Activated T-cell treated with anti-CD3 and anti-CD28 coated beads, Interleukin-2, amount 50 U/mL, for 4 hours (primary cell): Measurements from ENCODE around the gene COPRS. TPM values are rescaled to one million over a fixed set of nuclear protein-coding genes. Genes with fewer than 3 reads are reported as not detected.
A peak's percentile ranks its signal among the peaks of the same experiment; 100 is the strongest.

Experiments used
- ATAC-seq, 2 donors: fragments of 200-7000 bp; cut with Tn5 transposase; one replicate each; pipeline ENCODE4 v1.10.0; 2021
- DNase-seq: peaks from one replicate; pipeline ENCODE4 v3.0.0-alpha.2; 2020
- H3K27me3 Mint-ChIP-seq: one replicate; pipeline ENCODE4 v1.8.0; 2021; ENCODE audit warnings: low read depth, mixed read lengths
- H3K36me3 Mint-ChIP-seq: one replicate; pipeline ENCODE4 v1.8.0; 2022; ENCODE audit warnings: mixed read lengths; ENCODE audit not compliant: insufficient read depth
- H3K4me1 Mint-ChIP-seq: one replicate; pipeline ENCODE4 v1.8.0; 2021; ENCODE audit warnings: low read depth, mixed read lengths
- H3K4me3 Mint-ChIP-seq: one replicate; pipeline ENCODE4 v1.8.0; 2021; ENCODE audit warnings: mild to moderate bottlenecking, moderate library complexity, mixed read lengths
- H3K9me3 Mint-ChIP-seq: one replicate; pipeline ENCODE4 v1.8.0; 2021; ENCODE audit warnings: mixed read lengths
- total RNA-seq, 3 donors: library from RNA; stranded (reverse); gene quantifications; one replicate each; pipeline ENCODE4 v1.2.1, GENCODE V29; 2021

Gene COPRS
- total RNA-seq, 3 donors from 2014 or later = 46.4 to 67.9 (median 58.9) TPM

DNA sequence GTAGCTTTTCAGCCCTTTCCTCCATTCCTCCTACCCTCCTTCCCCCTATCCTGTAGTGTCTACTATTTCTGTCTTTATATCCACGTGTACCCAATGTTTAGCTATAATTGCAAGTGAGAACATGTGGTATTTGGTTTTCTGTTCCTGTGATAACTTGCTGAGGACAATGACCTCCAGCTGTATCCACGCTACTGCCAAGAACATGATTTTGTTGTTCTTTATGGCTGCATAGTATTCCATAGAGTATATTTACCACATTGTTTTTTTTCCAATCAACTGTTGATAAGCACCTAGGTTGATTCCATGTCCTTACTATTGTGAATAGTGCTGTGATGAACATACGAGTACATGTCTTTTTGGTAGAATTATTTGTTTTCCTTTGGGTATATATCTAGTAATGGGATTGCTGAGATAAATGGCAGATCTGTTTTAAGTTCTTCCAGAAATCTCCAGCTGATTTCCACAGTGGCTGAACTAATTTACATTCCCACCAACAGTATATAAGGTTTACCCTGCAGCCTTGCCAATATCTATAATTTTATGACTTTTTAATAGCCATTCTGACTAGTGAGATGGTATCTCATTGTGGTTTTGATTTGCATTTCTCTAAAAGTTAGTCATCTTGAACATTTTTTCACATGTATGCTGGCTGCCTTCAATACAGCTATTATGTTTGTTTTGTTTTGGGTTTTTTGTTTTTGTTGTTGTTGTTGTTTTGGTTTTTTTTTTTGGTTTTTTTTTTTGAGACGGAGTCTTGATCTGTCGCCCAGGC is 10.9 kb upstream of the COPRS start:
- Mint-ChIP-seq H3K36me3 (peaks cover 38% of the 10 kb centered on the region), H3K9me3 (no peaks in the 10 kb centered on the region), H3K4me3 (no peak overlapping the region), H3K27me3 (no peaks in the 10 kb centered on the region), H3K4me1 (no peaks in the 10 kb centered on the region)
- ATAC-seq (peak; percentile 50 to 63), DNase-seq (no peak)

GRCh38 chr17:31869031-31869430 is 10.0 kb upstream of the COPRS start:
- no peaks in the 10 kb centered on the region for H3K9me3 Mint-ChIP-seq
- H3K36me3 Mint-ChIP-seq = peaks cover 37% of the 10 kb centered on the region
- no peaks in the 10 kb centered on the region for H3K27me3 Mint-ChIP-seq
- H3K4me1 Mint-ChIP-seq = no peaks in the 10 kb centered on the region
- no peak for ATAC-seq
- H3K4me3 Mint-ChIP-seq = no peak overlapping the region
- DNase-seq = no peak

DNA sequence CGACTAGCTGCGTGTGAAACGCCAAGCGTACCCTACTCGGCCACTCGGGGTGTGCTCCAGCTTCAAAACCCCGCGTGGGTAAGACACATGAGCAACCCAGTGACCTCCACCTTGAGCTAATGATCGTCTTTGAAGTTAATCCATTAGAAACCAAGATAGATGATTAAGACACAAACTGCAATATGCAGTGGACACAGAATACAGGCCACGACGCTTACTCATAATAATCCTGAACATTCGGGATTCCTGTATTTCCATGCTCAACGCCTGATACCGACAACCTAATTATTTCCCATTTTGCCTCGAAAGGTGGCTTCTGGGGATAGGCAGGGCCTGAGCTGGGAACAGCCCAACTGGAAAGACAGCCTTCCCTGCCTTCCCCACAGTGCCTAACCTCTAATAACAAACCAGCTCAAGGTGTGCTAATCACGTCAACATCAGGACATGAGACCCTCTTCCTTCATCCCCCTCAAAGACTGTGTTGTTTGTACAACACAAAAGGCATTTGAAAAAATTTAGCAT is 504 bp upstream of the COPRS start:
- DNase-seq = no peak
- no peaks in the 10 kb centered on the region for H3K9me3 Mint-ChIP-seq
- H3K4me3 Mint-ChIP-seq = peak overlapping the region; percentile 84
- peaks cover 10% of the 10 kb centered on the region for H3K36me3 Mint-ChIP-seq
- no peak for ATAC-seq
- no peaks in the 10 kb centered on the region for H3K27me3 Mint-ChIP-seq
- peaks cover 19% of the 10 kb centered on the region for H3K4me1 Mint-ChIP-seq

- peaks cover 8% of the 10 kb centered on the region for H3K36me3 Mint-ChIP-seq
- peaks cover 19% of the 10 kb centered on the region for H3K4me1 Mint-ChIP-seq
- ATAC-seq (peak; percentile 13 to 30), DNase-seq (no peak)
- H3K4me3 Mint-ChIP-seq = peak overlapping the region; percentile 82
- H3K9me3 Mint-ChIP-seq = no peaks in the 10 kb centered on the region
- no peaks in the 10 kb centered on the region for H3K27me3 Mint-ChIP-seq
These were observed 963 bp downstream of the COPRS start for GRCh38 chr17:31857920-31858641.

DNA sequence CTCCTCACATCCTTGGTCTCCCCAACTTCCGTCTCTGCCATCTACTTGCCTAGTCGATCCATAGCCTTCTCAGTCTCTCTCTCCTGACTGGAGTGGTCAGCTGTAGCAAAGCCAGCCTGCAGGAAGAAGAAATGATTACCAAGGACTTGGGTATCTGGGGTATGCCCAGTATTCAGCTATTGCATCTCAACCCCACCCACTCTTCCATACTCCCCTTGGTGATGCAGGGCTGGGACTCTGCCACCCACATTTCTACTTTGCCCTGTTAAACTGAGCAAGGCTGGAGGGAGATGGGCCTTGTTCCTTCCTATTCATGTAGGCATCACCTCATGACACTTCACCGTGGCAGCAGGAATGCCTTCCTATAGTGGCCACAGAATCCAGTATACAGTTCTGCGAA is 2.3 kb downstream of the COPRS start:
- DNase-seq (no peak), ATAC-seq (no peak)
- H3K27me3 Mint-ChIP-seq = no peaks in the 10 kb centered on the region
- no peaks in the 10 kb centered on the region for H3K9me3 Mint-ChIP-seq
- H3K4me3 Mint-ChIP-seq = no peak overlapping the region
- peaks cover 19% of the 10 kb centered on the region for H3K4me1 Mint-ChIP-seq
- H3K36me3 Mint-ChIP-seq = peaks cover 10% of the 10 kb centered on the region

GRCh38 chr17:31854672-31855071 is 4.4 kb downstream of the COPRS start:
- Mint-ChIP-seq H3K4me1 (peaks cover 16% of the 10 kb centered on the region), H3K4me3 (no peak overlapping the region), H3K9me3 (no peaks in the 10 kb centered on the region), H3K27me3 (no peaks in the 10 kb centered on the region), H3K36me3 (peaks cover 13% of the 10 kb centered on the region)
- ATAC-seq = no peak
- no peak for DNase-seq

GRCh38 chr17:31853911-31854470 is 5.1 kb downstream of the COPRS start:
- DNase-seq = no peak
- ATAC-seq = no peak
- no peaks in the 10 kb centered on the region for H3K27me3 Mint-ChIP-seq

DNA sequence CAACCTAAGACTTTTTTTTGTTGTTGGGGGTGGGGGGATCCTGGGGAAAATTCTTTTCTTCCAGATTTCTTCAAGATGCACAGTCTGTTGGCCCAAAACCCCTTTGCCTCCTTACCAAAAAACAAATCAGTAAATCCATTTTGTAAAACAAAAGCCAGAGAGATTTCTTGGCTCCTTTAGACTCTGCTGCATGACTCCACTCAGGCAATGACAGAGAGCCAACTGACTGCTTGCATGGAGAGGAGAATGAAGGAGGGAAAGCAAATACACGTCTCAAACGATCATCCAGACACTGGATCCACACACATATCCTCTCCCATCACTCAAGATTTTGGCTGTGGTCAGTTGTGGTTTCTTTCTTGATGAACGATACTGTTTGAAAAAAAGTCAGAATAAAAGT is 13.8 kb downstream of the COPRS start:
- H3K27me3 Mint-ChIP-seq = peaks cover 3% of the 10 kb centered on the region
- no peak for ATAC-seq
- no peaks in the 10 kb centered on the region for H3K4me1 Mint-ChIP-seq

More at GRCh38 chr17:31853911-31854470, 5.1 kb downstream of the COPRS start:
- H3K36me3 Mint-ChIP-seq = peaks cover 13% of the 10 kb centered on the region
- no peak overlapping the region for H3K4me3 Mint-ChIP-seq
- no peaks in the 10 kb centered on the region for H3K9me3 Mint-ChIP-seq
- H3K4me1 Mint-ChIP-seq = peaks cover 12% of the 10 kb centered on the region

DNA sequence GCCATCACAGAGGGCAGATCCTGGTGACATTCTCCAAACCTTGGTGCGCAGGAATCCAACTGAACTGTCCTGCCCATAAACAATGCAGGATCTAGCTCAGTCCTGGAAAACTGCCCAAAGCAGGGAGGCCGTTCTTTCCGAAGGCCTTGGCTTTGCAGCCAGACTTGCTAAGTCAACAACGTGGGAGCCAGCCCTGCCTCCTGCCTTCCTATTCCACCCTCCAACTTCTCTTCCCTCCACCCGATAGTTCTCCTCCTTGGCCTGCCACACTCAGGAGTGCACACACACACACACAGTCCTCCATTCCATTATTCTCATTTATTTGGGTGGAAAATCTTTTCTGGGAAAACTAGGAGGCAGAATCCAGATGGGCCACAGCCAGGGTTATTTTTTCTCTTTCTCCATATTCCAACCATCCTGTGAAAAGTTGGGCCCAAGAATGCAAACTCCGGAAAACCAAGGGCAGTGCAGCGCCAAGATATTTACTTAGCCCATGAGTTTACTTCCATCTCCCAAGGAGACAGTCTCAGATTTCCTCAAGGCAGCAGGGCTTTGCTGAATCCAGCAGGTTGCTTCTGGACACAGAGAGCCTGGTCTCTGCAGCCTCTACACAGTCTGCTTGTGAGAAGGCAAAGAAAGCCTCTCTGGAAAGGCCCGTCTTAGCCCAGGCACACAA is 15.8 kb downstream of the COPRS start:
- H3K27me3 Mint-ChIP-seq = peaks cover 7% of the 10 kb centered on the region
- no peaks in the 10 kb centered on the region for H3K36me3 Mint-ChIP-seq
- DNase-seq (no peak), ATAC-seq (no peak)
- H3K4me1 Mint-ChIP-seq = no peaks in the 10 kb centered on the region
- no peak overlapping the region for H3K4me3 Mint-ChIP-seq
- no peaks in the 10 kb centered on the region for H3K9me3 Mint-ChIP-seq

More for the DNA sequence above, 13.8 kb downstream of the COPRS start:
- Mint-ChIP-seq H3K36me3 (no peaks in the 10 kb centered on the region), H3K4me3 (no peak overlapping the region), H3K9me3 (no peaks in the 10 kb centered on the region)
- DNase-seq = no peak

- H3K27me3 Mint-ChIP-seq = peaks cover 7% of the 10 kb centered on the region
These were observed 16.6 kb downstream of the COPRS start for GRCh38 chr17:31842195-31843069.

GRCh38 chr17:31841850-31842194 is 17.2 kb downstream of the COPRS start:
- no peak for DNase-seq
- Mint-ChIP-seq H3K36me3 (no peaks in the 10 kb centered on the region), H3K9me3 (no peaks in the 10 kb centered on the region), H3K4me1 (no peaks in the 10 kb centered on the region), H3K27me3 (peaks cover 7% of the 10 kb centered on the region), H3K4me3 (no peak overlapping the region)
- ATAC-seq = no peak

More at GRCh38 chr17:31842195-31843069, 16.6 kb downstream of the COPRS start:
- ATAC-seq (peak; percentile 87 to 92), DNase-seq (peak; percentile 57)
- no peaks in the 10 kb centered on the region for H3K4me1 Mint-ChIP-seq
- no peak overlapping the region for H3K4me3 Mint-ChIP-seq
- H3K9me3 Mint-ChIP-seq = no peaks in the 10 kb centered on the region
- H3K36me3 Mint-ChIP-seq = no peaks in the 10 kb centered on the region

- Mint-ChIP-seq H3K27me3 (peaks cover 7% of the 10 kb centered on the region), H3K4me3 (no peak overlapping the region), H3K36me3 (no peaks in the 10 kb centered on the region), H3K4me1 (no peaks in the 10 kb centered on the region), H3K9me3 (no peaks in the 10 kb centered on the region)
- ATAC-seq (no peak), DNase-seq (no peak)
These were observed 20.3 kb downstream of the COPRS start for GRCh38 chr17:31838636-31839225.

DNA sequence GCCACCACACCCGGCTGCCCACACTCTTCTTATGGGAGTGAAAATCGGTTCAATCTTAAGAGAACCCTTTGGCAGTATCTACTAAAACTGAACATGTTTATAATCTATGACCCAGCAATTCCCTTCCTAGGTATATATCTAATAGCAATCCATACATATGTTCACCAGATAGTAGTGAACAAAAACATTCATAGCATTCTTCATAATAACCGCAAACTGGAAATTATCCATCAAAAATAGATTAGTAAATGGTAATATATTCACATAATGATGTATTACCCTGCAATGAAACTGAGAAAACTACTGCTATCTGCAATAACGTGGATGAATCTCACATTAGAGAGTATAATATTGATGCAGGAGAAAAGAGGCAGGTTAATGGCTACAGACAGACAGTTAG is 23.1 kb downstream of the COPRS start:
- DNase-seq (no peak), ATAC-seq (no peak)
- Mint-ChIP-seq H3K4me3 (no peak overlapping the region), H3K4me1 (no peaks in the 10 kb centered on the region), H3K27me3 (peaks cover 12% of the 10 kb centered on the region), H3K9me3 (no peaks in the 10 kb centered on the region), H3K36me3 (no peaks in the 10 kb centered on the region)
